Measurements from ENCODE around the gene CNOT1.

CNOT1 gene

DNA sequence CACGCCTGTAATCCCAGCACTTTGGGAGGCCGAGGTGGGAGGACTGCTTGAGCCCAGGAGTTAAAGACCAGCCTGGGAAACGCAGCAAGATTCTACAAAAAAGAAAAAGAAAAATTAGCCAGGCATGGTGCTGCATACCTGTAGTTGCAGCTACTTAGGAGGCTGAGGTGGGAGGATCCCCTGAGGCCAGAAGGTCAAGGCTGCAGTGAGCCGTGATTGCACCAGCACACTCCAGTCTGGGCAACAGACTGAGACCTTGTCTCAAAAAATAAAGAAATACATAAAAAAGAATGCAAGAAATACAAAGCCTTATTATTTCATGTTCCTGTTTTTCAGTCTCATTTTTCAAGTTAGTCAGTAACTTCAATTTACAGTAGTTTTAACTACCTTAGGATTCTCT lies 5.9 kb upstream of the CNOT1 start:
- no peaks in the 10 kb centered on the region for H3K9me3 ChIP-seq (ENCODE audit: control insufficient read depth, insufficient read depth, low read depth, low read length)
- H3K36me3 ChIP-seq (ENCODE audit: control insufficient read depth in 2 of 2, insufficient read depth in 1 of 2, low read length in 2 of 2), result no peaks in the 10 kb centered on the region
- no peak overlapping the region for H3K4me3 ChIP-seq (ENCODE audit: low read depth, low read length)
- no peaks in the 10 kb centered on the region for H3K4me1 ChIP-seq (ENCODE audit: control insufficient read depth, insufficient read depth, low read length)
- POLR2A ChIA-PET, result no interaction called here
- CTCF ChIA-PET, result interaction anchor here (0.5 to 1.0 kb wide), 3 partner anchors 27 to 124 kb away, joined by 3 read pairs; no protein-coding TSS in a partner anchor
- H3K27ac ChIP-seq (ENCODE audit: extremely low read depth, low read depth, low read length), result no peak overlapping the region
- TF ChIP-seq ZNF571 (tag by site-specific recombination; IDR thresholded peaks at IDR 0.05) (no peak), ZNF76 (tag by site-specific recombination; IDR thresholded peaks at IDR 0.05; ENCODE audit: borderline replicate concordance, low read depth) (no peak), ZNF704 (tag by site-specific recombination; IDR thresholded peaks at IDR 0.05) (no peak), ZNF549 (tag by site-specific recombination; IDR thresholded peaks at IDR 0.05) (no peak), ZNF777 (tag by site-specific recombination; IDR thresholded peaks at IDR 0.05; ENCODE audit: borderline replicate concordance) (no peak), ZNF596 (tag by site-specific recombination; IDR thresholded peaks at IDR 0.05) (no peak), ZNF311 (tag by site-specific recombination; IDR thresholded peaks at IDR 0.05; ENCODE audit: borderline replicate concordance) (no peak), ZNF391 (tag by site-specific recombination; IDR thresholded peaks at IDR 0.05; ENCODE audit: borderline replicate concordance, low read depth) (no peak), TRIM28 (IDR thresholded peaks at IDR 0.05; ENCODE audit: borderline replicate concordance, low read length) (no peak), MEIS1 (CRISPR knock-in tag; IDR thresholded peaks at IDR 0.05; ENCODE audit: borderline replicate concordance) (no peak), ZFHX2 (tag by site-specific recombination; conservative IDR thresholded peaks at IDR 0.05) (no peak), ZNF274 (IDR thresholded peaks at IDR 0.05; ENCODE audit: low read length) (no peak), ZNF274 (tag by site-specific recombination; IDR thresholded peaks at IDR 0.05; ENCODE audit: borderline replicate concordance) (no peak), ZNF423 (tag by site-specific recombination; IDR thresholded peaks at IDR 0.05) (no peak)
- TF ChIP-seq, protein P1, sequence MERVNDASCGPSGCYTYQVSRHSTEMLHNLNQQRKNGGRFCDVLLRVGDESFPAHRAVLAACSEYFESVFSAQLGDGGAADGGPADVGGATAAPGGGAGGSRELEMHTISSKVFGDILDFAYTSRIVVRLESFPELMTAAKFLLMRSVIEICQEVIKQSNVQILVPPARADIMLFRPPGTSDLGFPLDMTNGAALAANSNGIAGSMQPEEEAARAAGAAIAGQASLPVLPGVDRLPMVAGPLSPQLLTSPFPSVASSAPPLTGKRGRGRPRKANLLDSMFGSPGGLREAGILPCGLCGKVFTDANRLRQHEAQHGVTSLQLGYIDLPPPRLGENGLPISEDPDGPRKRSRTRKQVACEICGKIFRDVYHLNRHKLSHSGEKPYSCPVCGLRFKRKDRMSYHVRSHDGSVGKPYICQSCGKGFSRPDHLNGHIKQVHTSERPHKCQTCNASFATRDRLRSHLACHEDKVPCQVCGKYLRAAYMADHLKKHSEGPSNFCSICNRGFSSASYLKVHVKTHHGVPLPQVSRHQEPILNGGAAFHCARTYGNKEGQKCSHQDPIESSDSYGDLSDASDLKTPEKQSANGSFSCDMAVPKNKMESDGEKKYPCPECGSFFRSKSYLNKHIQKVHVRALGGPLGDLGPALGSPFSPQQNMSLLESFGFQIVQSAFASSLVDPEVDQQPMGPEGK (tag by site-specific recombination; IDR thresholded peaks at IDR 0.05), result no peak
- TF ChIP-seq, protein P2, sequence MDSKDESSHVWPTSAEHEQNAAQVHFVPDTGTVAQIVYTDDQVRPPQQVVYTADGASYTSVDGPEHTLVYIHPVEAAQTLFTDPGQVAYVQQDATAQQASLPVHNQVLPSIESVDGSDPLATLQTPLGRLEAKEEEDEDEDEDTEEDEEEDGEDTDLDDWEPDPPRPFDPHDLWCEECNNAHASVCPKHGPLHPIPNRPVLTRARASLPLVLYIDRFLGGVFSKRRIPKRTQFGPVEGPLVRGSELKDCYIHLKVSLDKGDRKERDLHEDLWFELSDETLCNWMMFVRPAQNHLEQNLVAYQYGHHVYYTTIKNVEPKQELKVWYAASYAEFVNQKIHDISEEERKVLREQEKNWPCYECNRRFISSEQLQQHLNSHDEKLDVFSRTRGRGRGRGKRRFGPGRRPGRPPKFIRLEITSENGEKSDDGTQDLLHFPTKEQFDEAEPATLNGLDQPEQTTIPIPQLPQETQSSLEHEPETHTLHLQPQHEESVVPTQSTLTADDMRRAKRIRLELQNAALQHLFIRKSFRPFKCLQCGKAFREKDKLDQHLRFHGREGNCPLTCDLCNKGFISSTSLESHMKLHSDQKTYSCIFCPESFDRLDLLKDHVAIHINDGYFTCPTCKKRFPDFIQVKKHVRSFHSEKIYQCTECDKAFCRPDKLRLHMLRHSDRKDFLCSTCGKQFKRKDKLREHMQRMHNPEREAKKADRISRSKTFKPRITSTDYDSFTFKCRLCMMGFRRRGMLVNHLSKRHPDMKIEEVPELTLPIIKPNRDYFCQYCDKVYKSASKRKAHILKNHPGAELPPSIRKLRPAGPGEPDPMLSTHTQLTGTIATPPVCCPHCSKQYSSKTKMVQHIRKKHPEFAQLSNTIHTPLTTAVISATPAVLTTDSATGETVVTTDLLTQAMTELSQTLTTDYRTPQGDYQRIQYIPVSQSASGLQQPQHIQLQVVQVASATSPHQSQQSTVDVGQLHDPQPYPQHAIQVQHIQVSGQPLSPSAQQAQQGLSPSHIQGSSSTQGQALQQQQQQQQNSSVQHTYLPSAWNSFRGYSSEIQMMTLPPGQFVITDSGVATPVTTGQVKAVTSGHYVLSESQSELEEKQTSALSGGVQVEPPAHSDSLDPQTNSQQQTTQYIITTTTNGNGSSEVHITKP (tag by site-specific recombination; IDR thresholded peaks at IDR 0.05), result no peak
- TF ChIP-seq, protein P3, sequence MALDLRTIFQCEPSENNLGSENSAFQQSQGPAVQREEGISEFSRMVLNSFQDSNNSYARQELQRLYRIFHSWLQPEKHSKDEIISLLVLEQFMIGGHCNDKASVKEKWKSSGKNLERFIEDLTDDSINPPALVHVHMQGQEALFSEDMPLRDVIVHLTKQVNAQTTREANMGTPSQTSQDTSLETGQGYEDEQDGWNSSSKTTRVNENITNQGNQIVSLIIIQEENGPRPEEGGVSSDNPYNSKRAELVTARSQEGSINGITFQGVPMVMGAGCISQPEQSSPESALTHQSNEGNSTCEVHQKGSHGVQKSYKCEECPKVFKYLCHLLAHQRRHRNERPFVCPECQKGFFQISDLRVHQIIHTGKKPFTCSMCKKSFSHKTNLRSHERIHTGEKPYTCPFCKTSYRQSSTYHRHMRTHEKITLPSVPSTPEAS (tag by site-specific recombination; IDR thresholded peaks at IDR 0.05), result no peak
- TF ChIP-seq, protein P4, sequence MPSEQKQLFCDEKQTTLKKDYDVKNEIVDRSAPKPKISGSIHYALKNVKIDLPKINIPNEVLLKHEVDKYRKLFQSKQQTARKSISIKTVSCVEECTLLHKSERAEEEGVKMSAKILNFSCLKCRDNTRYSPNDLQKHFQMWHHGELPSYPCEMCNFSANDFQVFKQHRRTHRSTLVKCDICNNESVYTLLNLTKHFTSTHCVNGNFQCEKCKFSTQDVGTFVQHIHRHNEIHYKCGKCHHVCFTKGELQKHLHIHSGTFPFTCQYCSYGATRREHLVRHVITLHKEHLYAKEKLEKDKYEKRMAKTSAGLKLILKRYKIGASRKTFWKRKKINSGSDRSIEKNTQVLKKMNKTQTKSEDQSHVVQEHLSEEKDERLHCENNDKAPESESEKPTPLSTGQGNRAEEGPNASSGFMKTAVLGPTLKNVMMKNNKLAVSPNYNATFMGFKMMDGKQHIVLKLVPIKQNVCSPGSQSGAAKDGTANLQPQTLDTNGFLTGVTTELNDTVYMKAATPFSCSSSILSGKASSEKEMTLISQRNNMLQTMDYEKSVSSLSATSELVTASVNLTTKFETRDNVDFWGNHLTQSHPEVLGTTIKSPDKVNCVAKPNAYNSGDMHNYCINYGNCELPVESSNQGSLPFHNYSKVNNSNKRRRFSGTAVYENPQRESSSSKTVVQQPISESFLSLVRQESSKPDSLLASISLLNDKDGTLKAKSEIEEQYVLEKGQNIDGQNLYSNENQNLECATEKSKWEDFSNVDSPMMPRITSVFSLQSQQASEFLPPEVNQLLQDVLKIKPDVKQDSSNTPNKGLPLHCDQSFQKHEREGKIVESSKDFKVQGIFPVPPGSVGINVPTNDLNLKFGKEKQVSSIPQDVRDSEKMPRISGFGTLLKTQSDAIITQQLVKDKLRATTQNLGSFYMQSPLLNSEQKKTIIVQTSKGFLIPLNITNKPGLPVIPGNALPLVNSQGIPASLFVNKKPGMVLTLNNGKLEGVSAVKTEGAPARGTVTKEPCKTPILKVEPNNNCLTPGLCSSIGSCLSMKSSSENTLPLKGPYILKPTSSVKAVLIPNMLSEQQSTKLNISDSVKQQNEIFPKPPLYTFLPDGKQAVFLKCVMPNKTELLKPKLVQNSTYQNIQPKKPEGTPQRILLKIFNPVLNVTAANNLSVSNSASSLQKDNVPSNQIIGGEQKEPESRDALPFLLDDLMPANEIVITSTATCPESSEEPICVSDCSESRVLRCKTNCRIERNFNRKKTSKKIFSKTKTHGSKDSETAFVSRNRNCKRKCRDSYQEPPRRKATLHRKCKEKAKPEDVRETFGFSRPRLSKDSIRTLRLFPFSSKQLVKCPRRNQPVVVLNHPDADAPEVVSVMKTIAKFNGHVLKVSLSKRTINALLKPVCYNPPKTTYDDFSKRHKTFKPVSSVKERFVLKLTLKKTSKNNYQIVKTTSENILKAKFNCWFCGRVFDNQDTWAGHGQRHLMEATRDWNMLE (tag by site-specific recombination; conservative IDR thresholded peaks at IDR 0.05; ENCODE audit: low read depth), result no peak
